ENCODE data around the gene AMFR.

The AMFR gene

GRCh38 chr16:56337858-56338325 lies 87.5 kb downstream of the AMFR start:
- peak in 3 of 10 donors; percentile 30 to 76 (median 59) for DNase-seq
- intact Hi-C loops (cut with DNase I): loop anchor here (10.0 kb wide), 1 partner anchor 367 kb away; no protein-coding TSS in a partner anchor

- intact Hi-C loops (cut with DNase I): loop anchor here (10.0 kb wide), 1 partner anchor 368 kb away; no protein-coding TSS in a partner anchor
- DNase-seq: peak in 3 of 10 donors; percentile 72 to 82 (median 75)
These were observed 88.1 kb downstream of the AMFR start for GRCh38 chr16:56337131-56337857.

GRCh38 chr16:56336711-56337110 lies 88.6 kb downstream of the AMFR start:
- intact Hi-C loops (cut with DNase I): loop anchor here (10.0 kb wide), 1 partner anchor 368 kb away; no protein-coding TSS in a partner anchor
- peak in 3 of 10 donors; percentile 59 to 81 (median 77) for DNase-seq

GRCh38 chr16:56336071-56336688 lies 89.2 kb downstream of the AMFR start:
- intact Hi-C loops (cut with DNase I): loop anchor here (10.0 kb wide), 1 partner anchor 369 kb away; no protein-coding TSS in a partner anchor
- DNase-seq: peak in 3 of 10 donors; percentile 56 to 82 (median 62)

GRCh38 chr16:56334761-56335160 lies 90.6 kb downstream of the AMFR start:
- intact Hi-C loops (cut with DNase I): loop anchor here (10.0 kb wide), 1 partner anchor 370 kb away; no protein-coding TSS in a partner anchor
- peak in 3 of 10 donors; percentile 39 to 76 (median 46) for DNase-seq

GRCh38 chr16:56332464-56333079 lies 92.8 kb downstream of the AMFR start:
- peak in 8 of 10 donors; percentile 48 to 95 (median 72) for DNase-seq

GRCh38 chr16:56331915-56332314 lies 93.4 kb downstream of the AMFR start:
- intact Hi-C loops (cut with DNase I): loop anchor here (10.0 kb wide), 1 partner anchor 373 kb away; no protein-coding TSS in a partner anchor
- DNase-seq: no peak

More at GRCh38 chr16:56332464-56333079, 92.8 kb downstream of the AMFR start:
- intact Hi-C loops (cut with DNase I): loop anchor here (10.0 kb wide), 1 partner anchor 372 kb away; no protein-coding TSS in a partner anchor

GRCh38 chr16:56331399-56331798 lies 93.9 kb downstream of the AMFR start:
- no peak for DNase-seq
- intact Hi-C loops (cut with DNase I): loop anchor here (10.0 kb wide), 1 partner anchor 373 kb away; no protein-coding TSS in a partner anchor

- intact Hi-C loops (cut with DNase I): loop anchor here (10.0 kb wide), 1 partner anchor 374 kb away; no protein-coding TSS in a partner anchor
These were observed 94.9 kb downstream of the AMFR start for GRCh38 chr16:56330476-56330875.

GRCh38 chr16:56329887-56330286 lies 95.5 kb downstream of the AMFR start:
- DNase-seq: no peak

More at GRCh38 chr16:56330476-56330875, 94.9 kb downstream of the AMFR start:
- DNase-seq: no peak

GRCh38 chr16:56328276-56329022 lies 96.9 kb downstream of the AMFR start:
- intact Hi-C loops (cut with DNase I): no loop called here
- DNase-seq: no peak

More at GRCh38 chr16:56329887-56330286, 95.5 kb downstream of the AMFR start:
- intact Hi-C loops (cut with DNase I): loop anchor here (10.0 kb wide), 1 partner anchor 375 kb away; no protein-coding TSS in a partner anchor

GRCh38 chr16:56327929-56328258 lies 97.5 kb downstream of the AMFR start:
- intact Hi-C loops (cut with DNase I): no loop called here
- DNase-seq: no peak

GRCh38 chr16:56327071-56327928 lies 98.0 kb downstream of the AMFR start:
- DNase-seq: peak in 2 of 10 donors; percentile 48 to 88
- intact Hi-C loops (cut with DNase I): no loop called here

- DNase-seq: peak in 1 of 10 donors; percentile 64
- intact Hi-C loops (cut with DNase I): no loop called here
These were observed 99.4 kb downstream of the AMFR start for GRCh38 chr16:56325956-56326355.

- DNase-seq: peak in 1 of 10 donors; percentile 79
- intact Hi-C loops (cut with DNase I): no loop called here
These were observed 100.9 kb downstream of the AMFR start for GRCh38 chr16:56324406-56324805.

- intact Hi-C loops (cut with DNase I): no loop called here
- peak in 1 of 10 donors; percentile 79 for DNase-seq
These were observed 103.8 kb downstream of the AMFR start for GRCh38 chr16:56321571-56321970.

- DNase-seq: no peak
- intact Hi-C loops (cut with DNase I): no loop called here
These were observed 104.4 kb downstream of the AMFR start for GRCh38 chr16:56320811-56321558.

GRCh38 chr16:56320056-56320455 lies 105.3 kb downstream of the AMFR start:
- intact Hi-C loops (cut with DNase I): no loop called here
- DNase-seq: no peak
